AG04450 (cell line): ENCODE measurements around the gene GPR176. TPM values are rescaled to one million over a fixed set of nuclear protein-coding genes. Genes with fewer than 3 reads are reported as not detected.
A peak's percentile ranks its signal among the peaks of the same experiment; 100 is the strongest.

Experiments
- CTCF ChIA-PET: fragments of 300-600, 350-600 bp; formaldehyde crosslinking; extraction: SDS; loops from one replicate; lab custom pipeline; 2022; ENCODE audit warnings: antibody characterized with exemption, inconsistent platforms; lab: Charles Lee
- POLR2A ChIA-PET: fragments of 350-600 bp; formaldehyde crosslinking; extraction: SDS; loops from one replicate; lab custom pipeline; 2021; ENCODE audit warnings: antibody characterized with exemption, inconsistent platforms; lab: Yijun Ruan, JAX
- DNase-seq: peaks from one replicate; pipeline ENCODE4 v3.0.0-alpha.2; 2011; ENCODE audit warnings: low read depth, low spot score
- H3K27ac ChIP-seq: one replicate; pipeline ENCODE4 v1.5.1; 2012; ENCODE audit warnings: low read depth, low read length, control low read depth
- H3K27me3 ChIP-seq: one replicate; pipeline ENCODE4 v1.6.0; 2012; ENCODE audit warnings: low read length; ENCODE audit not compliant: control insufficient read depth, insufficient read depth
- H3K4me3 ChIP-seq: 2 replicates; pipeline ENCODE4 v1.5.1; 2011; ENCODE audit warnings: mild to moderate bottlenecking, low read depth, low read length, control low read depth
- H3K9me3 ChIP-seq: 2 replicates; pipeline ENCODE4 v1.5.1; 2012; ENCODE audit warnings: low read length; ENCODE audit not compliant: control insufficient read depth, insufficient read depth
- polyA plus RNA-seq: library from polyadenylated mRNA; depleted of rRNA; stranded (reverse); fragments of >200 nt; gene quantifications from 2 replicates; pipeline ENCODE4 v1.2.3, GENCODE V29; 2011
- TF ChIP-seq, protein P1 (sequence below): IDR thresholded peaks from 2 replicates; pipeline ENCODE4 v1.5.1; 2011; ENCODE audit warnings: low read depth, low read length, control low read depth, inconsistent platforms

The GPR176 gene
- polyA plus RNA-seq, 1 experiment = 83.9 TPM

DNA sequence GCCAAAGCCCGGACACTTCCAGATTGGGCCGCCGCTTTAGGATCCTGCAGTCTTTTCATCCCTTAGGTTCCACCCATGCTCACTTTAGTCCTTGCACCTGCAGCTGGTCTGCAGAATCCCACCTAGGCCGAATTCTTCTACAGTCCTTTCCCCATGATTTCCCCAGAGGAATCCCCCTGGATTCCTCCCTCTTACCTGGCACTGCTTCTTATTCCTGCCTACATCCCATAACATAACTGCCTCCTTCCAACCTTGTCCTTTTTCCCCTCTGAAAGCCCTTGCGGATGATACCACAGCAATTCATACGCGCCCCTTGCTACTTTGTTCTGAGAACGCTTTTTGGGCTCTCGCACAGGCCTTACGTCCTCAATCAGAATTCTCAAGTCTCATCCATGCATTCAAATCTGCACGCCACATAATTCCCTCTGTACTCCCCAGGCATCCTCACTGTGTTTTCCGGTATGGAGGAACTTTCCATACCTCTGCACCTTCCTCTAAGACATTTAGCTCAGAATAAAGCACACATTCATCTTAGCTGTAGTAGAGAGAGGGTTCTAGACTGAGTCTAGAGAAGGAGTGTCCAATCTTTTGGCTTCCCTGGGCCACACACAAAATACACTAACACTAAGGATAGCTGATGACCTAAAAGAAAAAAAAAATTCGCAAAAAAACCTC lies 14.5 kb upstream of the GPR176 start:
- peak overlapping the region; percentile 60 for H3K27ac ChIP-seq
- POLR2A ChIA-PET = interaction anchor here (0.6 to 2.2 kb wide), 12 partner anchors 8 to 256 kb away, joined by 3 to 26 read pairs (median 4); partner anchors contain the start of genes FSIP1 and GPR176
- H3K4me3 ChIP-seq = peak overlapping the region; percentile 65
- H3K27me3 ChIP-seq = no peaks in the 10 kb centered on the region
- CTCF ChIA-PET = interaction anchor here (0.6 to 0.8 kb wide), 3 partner anchors 47 to 147 kb away, joined by 3 to 5 read pairs (median 3); no protein-coding TSS in a partner anchor
- DNase-seq = no peak
- no peaks in the 10 kb centered on the region for H3K9me3 ChIP-seq
- TF ChIP-seq, protein P1, sequence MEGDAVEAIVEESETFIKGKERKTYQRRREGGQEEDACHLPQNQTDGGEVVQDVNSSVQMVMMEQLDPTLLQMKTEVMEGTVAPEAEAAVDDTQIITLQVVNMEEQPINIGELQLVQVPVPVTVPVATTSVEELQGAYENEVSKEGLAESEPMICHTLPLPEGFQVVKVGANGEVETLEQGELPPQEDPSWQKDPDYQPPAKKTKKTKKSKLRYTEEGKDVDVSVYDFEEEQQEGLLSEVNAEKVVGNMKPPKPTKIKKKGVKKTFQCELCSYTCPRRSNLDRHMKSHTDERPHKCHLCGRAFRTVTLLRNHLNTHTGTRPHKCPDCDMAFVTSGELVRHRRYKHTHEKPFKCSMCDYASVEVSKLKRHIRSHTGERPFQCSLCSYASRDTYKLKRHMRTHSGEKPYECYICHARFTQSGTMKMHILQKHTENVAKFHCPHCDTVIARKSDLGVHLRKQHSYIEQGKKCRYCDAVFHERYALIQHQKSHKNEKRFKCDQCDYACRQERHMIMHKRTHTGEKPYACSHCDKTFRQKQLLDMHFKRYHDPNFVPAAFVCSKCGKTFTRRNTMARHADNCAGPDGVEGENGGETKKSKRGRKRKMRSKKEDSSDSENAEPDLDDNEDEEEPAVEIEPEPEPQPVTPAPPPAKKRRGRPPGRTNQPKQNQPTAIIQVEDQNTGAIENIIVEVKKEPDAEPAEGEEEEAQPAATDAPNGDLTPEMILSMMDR = no peak

DNA sequence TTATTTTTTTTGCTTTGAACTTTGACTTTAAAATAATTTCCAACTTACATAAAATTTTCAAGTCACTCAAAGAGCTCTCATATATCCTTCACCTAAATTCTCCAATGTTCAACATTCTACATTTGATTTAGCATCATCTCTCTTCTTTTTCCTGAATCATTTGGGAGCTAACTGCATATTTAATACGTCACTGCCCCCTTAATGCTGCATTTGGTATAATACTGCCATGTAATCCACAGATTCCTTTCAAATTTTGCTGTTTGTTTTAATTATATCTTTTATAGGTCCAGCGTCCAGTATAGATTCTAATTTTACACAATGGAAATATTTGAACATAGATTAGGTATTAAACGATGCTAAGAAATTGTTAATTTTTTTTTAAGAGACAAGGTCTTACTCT lies 11.5 kb upstream of the GPR176 start:
- H3K27ac ChIP-seq = no peak overlapping the region

DNA sequence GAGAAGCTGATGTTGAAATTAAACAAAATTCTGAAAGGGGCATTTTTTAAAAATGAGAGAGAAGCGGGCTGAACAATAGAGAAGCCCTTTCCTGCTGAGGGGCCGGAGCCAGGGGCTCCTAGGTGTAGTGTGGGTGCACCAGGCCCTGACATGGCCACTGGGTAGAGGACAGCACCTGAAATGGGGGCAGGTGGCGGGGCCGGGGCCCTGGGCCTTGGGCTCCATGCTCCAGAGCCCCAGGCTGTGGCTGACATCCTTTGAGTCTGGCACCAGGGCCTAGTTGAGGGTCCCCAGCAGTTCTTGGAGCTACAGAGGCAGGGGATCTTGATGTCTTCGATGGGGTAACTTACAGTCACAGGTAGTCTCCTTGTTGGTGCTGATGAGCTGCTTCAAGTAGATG lies 6.5 kb upstream of the GPR176 start:
- no peak for DNase-seq
- TF ChIP-seq, protein P1 = no peak
- Histone ChIP-seq H3K27ac (no peak overlapping the region), H3K9me3 (no peaks in the 10 kb centered on the region), H3K4me3 (no peak overlapping the region), H3K27me3 (no peaks in the 10 kb centered on the region)
- POLR2A ChIA-PET = no interaction called here
- CTCF ChIA-PET = no interaction called here

More for the DNA sequence above, 11.5 kb upstream of the GPR176 start:
- Histone ChIP-seq H3K4me3 (no peak overlapping the region), H3K9me3 (no peaks in the 10 kb centered on the region), H3K27me3 (no peaks in the 10 kb centered on the region)
- DNase-seq = no peak
- ChIA-PET POLR2A (interaction anchor here (1.1 kb wide), 1 partner anchor 11 kb away, joined by 3 read pairs; the partner anchor contains the start of gene GPR176), CTCF (no interaction called here)
- TF ChIP-seq, protein P1 = no peak

DNA sequence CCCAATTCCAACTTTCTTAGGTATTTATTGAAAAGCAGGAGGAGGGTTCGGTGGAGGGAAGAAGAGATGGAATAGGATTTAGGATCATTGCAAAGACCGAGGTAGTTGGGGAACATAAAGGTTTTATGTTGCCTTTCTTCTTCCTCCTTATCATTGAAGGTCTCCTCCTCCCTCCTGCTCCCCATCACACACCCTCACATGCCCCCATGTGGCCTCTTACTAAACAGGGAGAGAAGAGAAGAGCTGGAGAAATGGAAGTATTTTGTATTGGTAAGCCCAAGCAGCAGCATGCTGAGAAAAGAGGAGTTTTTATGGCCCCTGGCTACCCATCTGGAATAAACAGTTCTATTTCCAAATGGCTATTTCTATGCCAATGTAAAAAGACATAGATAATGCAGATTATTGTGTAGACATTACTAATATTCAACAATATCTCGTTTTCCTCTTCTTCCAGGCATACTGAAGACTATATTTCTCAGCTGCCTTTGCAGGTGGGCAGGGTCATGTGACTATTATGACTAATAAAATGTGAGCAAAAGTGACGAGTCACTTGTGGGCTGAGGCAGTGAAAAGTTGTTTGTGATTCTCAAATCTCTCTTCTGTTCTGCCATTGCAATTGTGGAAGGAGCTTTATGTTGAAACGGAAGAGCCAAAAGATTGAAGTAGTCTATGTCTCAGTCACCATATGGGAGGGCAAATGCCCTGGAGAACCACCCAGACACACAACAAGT lies 5.2 kb upstream of the GPR176 start:
- CTCF ChIA-PET = no interaction called here
- H3K27ac ChIP-seq = peak overlapping the region; percentile 48
- POLR2A ChIA-PET = no interaction called here

More for the DNA sequence above, 5.2 kb upstream of the GPR176 start:
- TF ChIP-seq, protein P1 = 0 out of 2 replicates have a peak, but pooled peaks have one; percentile 3
- DNase-seq = no peak
- no peak overlapping the region for H3K4me3 ChIP-seq
- H3K9me3 ChIP-seq = no peaks in the 10 kb centered on the region; the same call in 1 of the 2 replicates
- H3K27me3 ChIP-seq = no peaks in the 10 kb centered on the region
